ENCODE measurements around the gene RNF114.

The RNF114 gene

GRCh38 chr20:49913399-49914047 is 22.7 kb upstream of the RNF114 start (continued):
- TF ChIP-seq, protein P1, sequence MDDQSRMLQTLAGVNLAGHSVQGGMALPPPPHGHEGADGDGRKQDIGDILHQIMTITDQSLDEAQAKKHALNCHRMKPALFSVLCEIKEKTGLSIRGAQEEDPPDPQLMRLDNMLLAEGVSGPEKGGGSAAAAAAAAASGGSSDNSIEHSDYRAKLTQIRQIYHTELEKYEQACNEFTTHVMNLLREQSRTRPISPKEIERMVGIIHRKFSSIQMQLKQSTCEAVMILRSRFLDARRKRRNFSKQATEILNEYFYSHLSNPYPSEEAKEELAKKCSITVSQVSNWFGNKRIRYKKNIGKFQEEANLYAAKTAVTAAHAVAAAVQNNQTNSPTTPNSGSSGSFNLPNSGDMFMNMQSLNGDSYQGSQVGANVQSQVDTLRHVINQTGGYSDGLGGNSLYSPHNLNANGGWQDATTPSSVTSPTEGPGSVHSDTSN (CRISPR knock-in tag; IDR thresholded peaks at IDR 0.05), result no peak
- 0 out of 2 replicates have a peak, but pooled peaks have one; percentile 16 for TF ChIP-seq ZNF629 (tag by site-specific recombination; IDR thresholded peaks at IDR 0.05)
- TF ChIP-seq ZNF664 (tag by site-specific recombination; IDR thresholded peaks at IDR 0.05), result no peak

- POLR2A ChIA-PET, result interaction anchor here (0.6 to 1.0 kb wide), 3 partner anchors 10 to 23 kb away, joined by 3 read pairs; no protein-coding TSS in a partner anchor
- TF ChIP-seq ZNF37A (tag by site-specific recombination; IDR thresholded peaks at IDR 0.05), result no peak
- TF ChIP-seq ZFHX2 (tag by site-specific recombination; conservative IDR thresholded peaks at IDR 0.05), result peak; percentile 62
- TF ChIP-seq, protein P2, sequence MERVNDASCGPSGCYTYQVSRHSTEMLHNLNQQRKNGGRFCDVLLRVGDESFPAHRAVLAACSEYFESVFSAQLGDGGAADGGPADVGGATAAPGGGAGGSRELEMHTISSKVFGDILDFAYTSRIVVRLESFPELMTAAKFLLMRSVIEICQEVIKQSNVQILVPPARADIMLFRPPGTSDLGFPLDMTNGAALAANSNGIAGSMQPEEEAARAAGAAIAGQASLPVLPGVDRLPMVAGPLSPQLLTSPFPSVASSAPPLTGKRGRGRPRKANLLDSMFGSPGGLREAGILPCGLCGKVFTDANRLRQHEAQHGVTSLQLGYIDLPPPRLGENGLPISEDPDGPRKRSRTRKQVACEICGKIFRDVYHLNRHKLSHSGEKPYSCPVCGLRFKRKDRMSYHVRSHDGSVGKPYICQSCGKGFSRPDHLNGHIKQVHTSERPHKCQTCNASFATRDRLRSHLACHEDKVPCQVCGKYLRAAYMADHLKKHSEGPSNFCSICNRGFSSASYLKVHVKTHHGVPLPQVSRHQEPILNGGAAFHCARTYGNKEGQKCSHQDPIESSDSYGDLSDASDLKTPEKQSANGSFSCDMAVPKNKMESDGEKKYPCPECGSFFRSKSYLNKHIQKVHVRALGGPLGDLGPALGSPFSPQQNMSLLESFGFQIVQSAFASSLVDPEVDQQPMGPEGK (tag by site-specific recombination; IDR thresholded peaks at IDR 0.05), result no peak
- no peak for TF ChIP-seq ZNF629 (tag by site-specific recombination; IDR thresholded peaks at IDR 0.05)
- TF ChIP-seq ZNF366 (tag by site-specific recombination; conservative IDR thresholded peaks at IDR 0.05), result no peak
- TF ChIP-seq ZNF704 (tag by site-specific recombination; IDR thresholded peaks at IDR 0.05), result no peak
- peak; percentile 81 for TF ChIP-seq GLIS1 (tag by site-specific recombination; IDR thresholded peaks at IDR 0.05)
- TF ChIP-seq ZNF394 (tag by site-specific recombination; IDR thresholded peaks at IDR 0.05; ENCODE audit: borderline replicate concordance), result peak; percentile 75; the same call in 1 of the 2 replicates
- TF ChIP-seq ZNF747 (tag by site-specific recombination; IDR thresholded peaks at IDR 0.05), result no peak
- no peak for TF ChIP-seq ZNF514 (tag by site-specific recombination; IDR thresholded peaks at IDR 0.05)
- no peak for TF ChIP-seq ZFP37 (tag by site-specific recombination; IDR thresholded peaks at IDR 0.05)
- no peak for TF ChIP-seq ZNF391 (tag by site-specific recombination; IDR thresholded peaks at IDR 0.05; ENCODE audit: borderline replicate concordance, low read depth)
- no peak for TF ChIP-seq ZSCAN5A (tag by site-specific recombination; IDR thresholded peaks at IDR 0.05)
- TF ChIP-seq, protein P3, sequence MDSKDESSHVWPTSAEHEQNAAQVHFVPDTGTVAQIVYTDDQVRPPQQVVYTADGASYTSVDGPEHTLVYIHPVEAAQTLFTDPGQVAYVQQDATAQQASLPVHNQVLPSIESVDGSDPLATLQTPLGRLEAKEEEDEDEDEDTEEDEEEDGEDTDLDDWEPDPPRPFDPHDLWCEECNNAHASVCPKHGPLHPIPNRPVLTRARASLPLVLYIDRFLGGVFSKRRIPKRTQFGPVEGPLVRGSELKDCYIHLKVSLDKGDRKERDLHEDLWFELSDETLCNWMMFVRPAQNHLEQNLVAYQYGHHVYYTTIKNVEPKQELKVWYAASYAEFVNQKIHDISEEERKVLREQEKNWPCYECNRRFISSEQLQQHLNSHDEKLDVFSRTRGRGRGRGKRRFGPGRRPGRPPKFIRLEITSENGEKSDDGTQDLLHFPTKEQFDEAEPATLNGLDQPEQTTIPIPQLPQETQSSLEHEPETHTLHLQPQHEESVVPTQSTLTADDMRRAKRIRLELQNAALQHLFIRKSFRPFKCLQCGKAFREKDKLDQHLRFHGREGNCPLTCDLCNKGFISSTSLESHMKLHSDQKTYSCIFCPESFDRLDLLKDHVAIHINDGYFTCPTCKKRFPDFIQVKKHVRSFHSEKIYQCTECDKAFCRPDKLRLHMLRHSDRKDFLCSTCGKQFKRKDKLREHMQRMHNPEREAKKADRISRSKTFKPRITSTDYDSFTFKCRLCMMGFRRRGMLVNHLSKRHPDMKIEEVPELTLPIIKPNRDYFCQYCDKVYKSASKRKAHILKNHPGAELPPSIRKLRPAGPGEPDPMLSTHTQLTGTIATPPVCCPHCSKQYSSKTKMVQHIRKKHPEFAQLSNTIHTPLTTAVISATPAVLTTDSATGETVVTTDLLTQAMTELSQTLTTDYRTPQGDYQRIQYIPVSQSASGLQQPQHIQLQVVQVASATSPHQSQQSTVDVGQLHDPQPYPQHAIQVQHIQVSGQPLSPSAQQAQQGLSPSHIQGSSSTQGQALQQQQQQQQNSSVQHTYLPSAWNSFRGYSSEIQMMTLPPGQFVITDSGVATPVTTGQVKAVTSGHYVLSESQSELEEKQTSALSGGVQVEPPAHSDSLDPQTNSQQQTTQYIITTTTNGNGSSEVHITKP (tag by site-specific recombination; IDR thresholded peaks at IDR 0.05), result peak; percentile 32; the same call in 1 of the 2 replicates
- peak; percentile 96 for TF ChIP-seq ZNF335 (tag by site-specific recombination; conservative IDR thresholded peaks at IDR 0.05)
- peak; percentile 65 for TF ChIP-seq CTCF (tag by site-specific recombination; IDR thresholded peaks at IDR 0.05)
- TF ChIP-seq EGR2 (tag by site-specific recombination; IDR thresholded peaks at IDR 0.05; ENCODE audit: low read depth), result peak; percentile 50
- no peak for TF ChIP-seq OSR2 (tag by site-specific recombination; IDR thresholded peaks at IDR 0.05)
These were observed 21.7 kb upstream of the RNF114 start for GRCh38 chr20:49914310-49915117.

More at GRCh38 chr20:49914310-49915117, 21.7 kb upstream of the RNF114 start:
- Histone ChIP-seq H3K9me3 (ENCODE audit: control insufficient read depth, insufficient read depth, low read depth, low read length) (no peaks in the 10 kb centered on the region), H3K36me3 (ENCODE audit: control insufficient read depth in 2 of 2, insufficient read depth in 1 of 2, low read length in 2 of 2) (peaks cover 0 to 4% of the 10 kb centered on the region in 2 experiments; a peak in 1 of 3 replicates), H3K27ac (ENCODE audit: extremely low read depth, low read depth, low read length) (peak overlapping the region; percentile 99), H3K4me1 (ENCODE audit: control insufficient read depth, insufficient read depth, low read length) (no peaks in the 10 kb centered on the region), H3K4me3 (ENCODE audit: low read depth, low read length) (peak overlapping the region; percentile 99)
- CTCF ChIA-PET, result interaction anchor here (0.5 to 0.9 kb wide), 4 partner anchors 19 to 344 kb away, joined by 3 to 5 read pairs (median 4); no protein-coding TSS in a partner anchor
